EH (cell line): Measurements from ENCODE around the gene CDH23.

Source experiments
- DNase-seq: peaks from one replicate; pipeline ENCODE4 v3.0.0-alpha.2; 2015; ENCODE audit warnings: low read depth

CDH23 gene

DNA sequence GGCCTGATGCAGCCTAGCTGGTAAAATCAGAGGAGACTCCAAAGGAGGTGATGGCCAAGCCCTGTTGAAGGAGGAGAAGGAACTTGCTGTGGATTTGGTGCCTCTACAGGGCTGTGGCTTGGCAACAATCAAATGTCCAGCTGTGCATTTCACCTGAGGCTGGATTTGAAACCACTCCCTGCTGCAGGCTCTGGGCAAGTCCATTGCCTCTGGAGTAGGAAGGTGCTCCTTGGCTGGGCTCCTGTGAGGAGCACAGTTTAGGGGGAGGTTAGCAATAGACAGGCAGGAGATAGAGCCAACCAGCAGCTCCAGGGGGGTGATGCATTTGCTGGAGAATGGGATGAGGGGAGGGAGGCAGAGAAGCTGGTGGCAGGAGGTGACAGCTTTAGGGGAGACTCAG, 26.5 kb downstream of the CDH23 start:
- no peak for DNase-seq

DNA sequence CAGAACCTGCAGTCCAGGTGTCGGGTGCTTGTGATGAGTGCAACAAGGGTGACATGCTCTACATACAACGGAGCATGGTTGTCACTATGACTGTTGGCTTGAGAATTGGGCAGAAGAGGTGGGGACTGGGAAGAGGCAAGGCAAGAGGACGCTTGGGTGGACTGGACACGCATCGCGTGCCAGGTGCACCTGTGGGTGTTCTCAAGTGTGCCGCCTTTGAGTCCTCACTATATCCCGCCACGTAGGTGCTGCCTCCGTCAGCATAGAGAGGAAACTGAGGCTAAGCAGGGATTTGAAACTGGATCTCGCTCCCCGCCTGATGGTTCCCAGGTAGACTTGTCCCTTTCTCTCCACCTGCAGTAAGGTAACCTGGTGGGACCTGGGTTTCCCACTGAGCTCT, 27.2 kb downstream of the CDH23 start:
- DNase-seq = no peak

DNA sequence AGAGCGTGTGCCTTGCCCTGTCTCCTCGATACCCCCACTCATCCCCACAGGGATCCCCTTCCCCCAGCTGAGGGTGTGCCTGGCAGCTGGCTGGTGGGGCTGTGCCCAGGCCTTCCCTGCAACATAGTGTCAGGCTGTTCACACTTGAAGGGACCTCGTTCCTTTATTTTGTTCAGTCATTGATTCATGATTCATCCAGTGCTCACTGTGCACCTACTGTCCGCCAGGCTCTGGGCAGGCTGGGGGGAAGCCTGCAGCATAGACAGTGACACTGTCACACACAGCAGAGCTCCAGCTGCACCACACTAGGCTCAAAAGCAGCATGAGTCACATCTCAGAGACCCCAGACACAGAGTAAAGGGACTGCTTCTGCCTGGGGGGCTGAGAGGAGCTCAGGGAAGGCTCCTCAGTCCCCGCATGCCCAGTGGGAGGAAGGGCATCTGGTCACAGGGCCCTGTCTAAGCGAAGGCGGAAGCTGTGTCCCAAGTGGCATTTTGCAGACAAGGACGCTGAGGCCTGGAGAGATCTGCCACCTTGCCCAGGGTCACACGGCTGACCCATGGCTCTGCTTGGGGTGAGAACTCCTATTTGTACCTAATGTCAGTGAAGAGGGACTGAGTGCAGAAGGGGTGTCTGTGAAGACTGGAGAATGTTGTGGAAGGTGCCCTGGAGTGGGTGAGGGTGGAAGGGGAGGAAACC, 27.9 kb downstream of the CDH23 start:
- DNase-seq = no peak

DNA sequence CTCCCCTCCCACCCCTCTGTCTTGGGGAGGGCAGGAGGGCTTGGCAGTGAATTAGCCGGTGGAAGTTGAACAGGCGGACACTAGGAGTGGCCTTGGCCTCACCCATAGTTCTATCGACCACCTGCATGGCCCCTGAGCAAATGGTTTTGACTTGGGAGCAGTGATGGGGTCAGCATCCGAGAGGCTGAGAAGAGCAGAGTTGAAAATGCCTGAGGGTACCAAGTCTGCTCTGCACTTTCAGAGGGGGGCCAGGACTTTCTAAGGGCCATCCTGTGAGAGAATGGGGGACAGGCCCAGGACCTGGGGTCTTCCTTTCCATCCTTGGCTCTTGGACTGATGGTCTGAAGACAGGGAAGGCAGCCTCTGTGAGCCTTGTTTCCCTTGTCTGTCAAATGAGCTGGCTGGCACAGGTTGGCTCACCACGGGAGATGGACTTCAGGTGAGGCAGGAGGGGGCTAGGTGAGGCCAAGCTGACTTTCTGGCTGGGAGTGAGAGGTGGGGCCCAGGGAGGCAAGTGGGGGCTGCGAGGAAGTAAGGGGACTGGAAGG, 29.4 kb downstream of the CDH23 start:
- no peak for DNase-seq

- no peak for DNase-seq
Observed at GRCh38 chr10:71427246-71427645, 30.5 kb downstream of the CDH23 start.

- no peak for DNase-seq
Observed at GRCh38 chr10:71429304-71429703, 32.6 kb downstream of the CDH23 start.

DNA sequence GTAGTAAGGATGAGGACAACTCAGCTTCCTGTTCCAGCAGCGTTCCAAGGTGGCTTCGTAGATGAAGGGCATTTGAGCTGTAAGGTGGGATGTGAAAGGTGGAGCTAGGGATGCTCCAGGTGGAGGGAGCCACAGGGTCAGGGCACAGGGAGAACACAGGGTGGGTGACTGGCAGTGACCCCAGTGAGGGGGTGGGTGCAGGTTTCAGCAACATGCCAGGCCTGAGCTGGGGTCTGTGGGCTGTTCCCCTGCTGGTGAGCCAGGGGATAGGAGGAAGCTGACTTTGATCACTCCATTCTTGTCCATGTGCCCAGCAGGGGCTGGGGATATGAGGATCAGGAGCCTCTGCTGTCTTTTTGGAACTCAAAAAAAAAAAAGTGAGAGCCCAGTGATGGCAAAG, 33.2 kb downstream of the CDH23 start:
- no peak for DNase-seq

- no peak for DNase-seq
Observed at GRCh38 chr10:71431239-71432100, 34.8 kb downstream of the CDH23 start.

GRCh38 chr10:71432101-71432905, 35.6 kb downstream of the CDH23 start:
- no peak for DNase-seq

- DNase-seq = no peak
Observed at GRCh38 chr10:71432956-71433767, 36.4 kb downstream of the CDH23 start.

DNA sequence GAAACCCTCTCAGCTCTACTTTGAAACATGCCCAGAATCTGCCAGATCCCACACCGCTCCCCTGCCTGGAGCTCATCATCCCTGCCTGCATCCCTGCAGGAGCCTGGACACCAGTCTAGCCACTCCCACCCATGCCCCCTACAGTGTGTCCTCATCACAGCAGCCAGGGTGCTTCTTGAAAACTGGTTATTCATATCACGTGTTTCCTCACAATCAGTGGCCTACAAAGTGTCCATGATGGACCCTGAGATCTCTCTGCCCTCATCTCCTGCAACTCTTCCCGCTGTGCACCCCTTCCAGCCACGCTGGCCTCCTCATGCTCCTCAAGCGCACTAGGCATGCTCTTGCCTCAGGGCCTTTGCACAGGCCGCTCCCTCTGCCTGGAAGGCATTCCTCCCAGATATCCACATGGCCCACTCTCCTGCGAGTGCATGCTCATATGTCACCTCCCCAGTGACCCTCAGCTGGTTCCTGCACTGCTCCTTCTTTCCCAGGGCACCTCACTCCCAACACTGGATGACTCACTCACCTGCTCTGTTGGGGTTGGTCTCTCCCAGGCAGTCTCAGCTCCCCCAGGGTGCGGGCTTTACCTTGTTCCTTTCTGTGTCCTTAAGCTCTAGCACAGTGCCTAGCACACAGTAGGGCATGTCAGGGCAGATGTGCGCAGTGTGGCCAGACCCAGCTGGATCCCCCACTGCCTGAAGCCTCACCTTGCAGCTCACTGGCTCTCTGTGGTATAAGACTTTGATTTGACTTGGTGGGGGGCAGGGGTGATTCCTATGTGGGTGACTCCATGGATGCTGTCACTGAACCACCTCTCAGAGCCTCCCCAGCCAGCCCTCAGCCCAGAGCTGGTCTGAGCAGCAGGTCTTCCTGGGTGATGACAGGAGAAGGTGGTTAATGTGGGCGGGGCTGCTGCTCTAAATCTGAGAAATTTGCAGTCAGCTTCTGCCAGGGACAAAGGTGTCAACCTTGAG, 37.3 kb downstream of the CDH23 start:
- no peak for DNase-seq

- no peak for DNase-seq
Observed at GRCh38 chr10:71434760-71435394, 38.2 kb downstream of the CDH23 start.

DNA sequence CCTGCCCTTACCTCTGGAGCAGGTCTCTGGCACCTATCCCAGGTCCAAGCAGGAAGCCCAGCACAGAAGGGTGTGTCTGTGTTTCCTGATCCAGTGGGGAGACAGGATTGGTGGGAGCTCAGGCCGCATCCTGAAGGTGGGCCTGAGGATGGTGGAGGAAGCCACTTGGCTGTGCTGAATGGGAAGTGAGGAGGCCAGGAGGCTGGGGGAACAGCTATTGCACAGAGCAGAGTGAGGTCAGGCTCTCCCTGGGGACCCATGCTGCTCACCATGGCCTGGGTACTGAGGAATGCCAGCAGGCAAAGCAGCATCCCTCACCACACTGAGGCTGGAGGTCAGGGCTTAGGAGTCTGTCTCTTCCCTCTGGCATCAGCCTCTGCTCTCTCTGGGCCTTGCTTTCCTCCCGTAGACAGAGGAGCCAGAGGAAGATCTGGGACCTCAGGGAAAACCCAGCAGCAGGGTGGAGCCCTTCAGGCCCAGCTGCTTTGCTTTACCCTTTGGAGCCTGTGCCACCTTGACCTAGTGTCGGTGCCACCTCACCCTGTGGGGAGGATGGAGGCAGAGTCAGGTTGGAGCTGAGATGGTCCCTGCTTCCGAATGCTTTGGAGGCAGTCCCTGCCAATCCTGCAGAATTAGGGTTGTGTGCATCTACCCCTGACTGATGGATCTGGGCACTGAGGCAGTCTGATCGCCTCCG, 39.0 kb downstream of the CDH23 start:
- DNase-seq = no peak

- no peak for DNase-seq
Observed at GRCh38 chr10:71436268-71437125, 39.8 kb downstream of the CDH23 start.

DNA sequence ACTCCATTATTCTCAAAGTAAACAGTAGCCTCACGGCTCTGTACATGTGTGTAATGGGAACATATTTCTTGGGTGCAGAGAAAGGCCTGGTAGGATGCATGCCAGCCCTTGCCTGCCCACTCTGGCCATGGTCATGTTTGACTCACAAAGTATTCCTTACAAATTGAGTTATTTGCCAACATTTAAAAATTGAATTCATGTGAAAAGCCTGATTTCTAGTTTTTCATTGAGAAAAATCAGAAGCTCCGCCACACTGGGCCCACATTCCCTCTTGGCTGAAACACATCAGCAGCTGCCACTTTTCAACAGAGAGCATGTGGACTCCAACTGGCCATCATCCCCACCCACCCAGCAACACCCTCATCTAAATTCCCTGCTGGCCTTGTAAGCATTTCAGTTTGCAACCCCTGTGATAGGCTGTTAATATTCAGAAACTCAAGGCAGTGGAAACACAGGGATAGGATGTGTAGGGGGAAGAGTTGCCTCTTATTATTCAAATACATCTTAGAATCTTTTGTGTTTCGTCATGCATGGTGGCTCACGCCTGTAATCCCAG, 40.9 kb downstream of the CDH23 start:
- DNase-seq = no peak

GRCh38 chr10:71438761-71439160, 42.0 kb downstream of the CDH23 start:
- no peak for DNase-seq

- DNase-seq = no peak
Observed at GRCh38 chr10:71439670-71440425, 43.1 kb downstream of the CDH23 start.
